Activated B cell treated with CpG ODN at 0.5 μM for 24 hours (primary cell): ENCODE data around the gene PSG6. TPM values are rescaled to one million over a fixed set of nuclear protein-coding genes. Genes with fewer than 3 reads are reported as not detected.
"Not testable (repeated sequence)": the region's sequence is repeated elsewhere in the genome, so short reads cannot be mapped to it uniquely, and the experiment has no call there.

ENCODE experiments used
- ATAC-seq: fragments of 200-7000 bp; cut with Tn5 transposase; one replicate; pipeline ENCODE4 v1.10.0; 2021; ENCODE audit warnings: low read depth, mild to moderate bottlenecking, moderate library complexity
- CTCF ChIA-PET: fragments of 350-600 bp; sonication (Branson Sonifier 250); formaldehyde crosslinking; loops from one replicate; lab custom pipeline; 2021; ENCODE audit warnings: antibody characterized with exemption; lab: Charles Lee
- POLR2A ChIA-PET: fragments of 350-600 bp; sonication (Branson Sonifier 250); formaldehyde crosslinking; loops from one replicate; lab custom pipeline; 2021; ENCODE audit warnings: antibody characterized with exemption; lab: Charles Lee
- DNase-seq: peaks from one replicate; pipeline ENCODE4 v3.0.0; 2022
- H3K27ac Mint-ChIP-seq: one replicate; pipeline ENCODE4 v1.8.0; 2020; ENCODE audit warnings: mixed read lengths
- H3K27me3 Mint-ChIP-seq: one replicate; pipeline ENCODE4 v1.8.0; 2021; ENCODE audit warnings: mixed read lengths
- H3K36me3 Mint-ChIP-seq: one replicate; pipeline ENCODE4 v1.8.0; 2021; ENCODE audit warnings: low read depth, mixed read lengths
- H3K4me1 Mint-ChIP-seq: one replicate; pipeline ENCODE4 v1.8.0; 2021; ENCODE audit warnings: mixed read lengths
- H3K4me3 Mint-ChIP-seq: one replicate; pipeline ENCODE4 v1.8.0; 2020; ENCODE audit warnings: mild to moderate bottlenecking, mixed read lengths
- H3K9me3 Mint-ChIP-seq: one replicate; pipeline ENCODE4 v1.8.0; 2020; ENCODE audit warnings: mixed read lengths
- intact Hi-C: fragments of 100-400 bp; cut with micrococcal nuclease; formaldehyde crosslinking; loops from one replicate; pipeline ENCODE4 v1.15.1; 2024
- total RNA-seq: library from RNA; stranded (reverse); gene quantifications from 2 replicates; pipeline ENCODE4 v1.2.3, GENCODE V29; 2022
- TF ChIP-seq, protein P1 (sequence below): fragments of 200-600 bp; IDR thresholded peaks from one replicate; pipeline ENCODE4 v1.8.0; 2022; ENCODE audit warnings: antibody characterized with exemption, mild to moderate bottlenecking

Gene PSG6
- total RNA-seq, 1 donor from 2014 or later = not detected

- H3K9me3 Mint-ChIP-seq = no peaks in the 10 kb centered on the region
- ChIA-PET CTCF (no interaction called here), POLR2A (no interaction called here)
- no peak for DNase-seq
- TF ChIP-seq, protein P1, sequence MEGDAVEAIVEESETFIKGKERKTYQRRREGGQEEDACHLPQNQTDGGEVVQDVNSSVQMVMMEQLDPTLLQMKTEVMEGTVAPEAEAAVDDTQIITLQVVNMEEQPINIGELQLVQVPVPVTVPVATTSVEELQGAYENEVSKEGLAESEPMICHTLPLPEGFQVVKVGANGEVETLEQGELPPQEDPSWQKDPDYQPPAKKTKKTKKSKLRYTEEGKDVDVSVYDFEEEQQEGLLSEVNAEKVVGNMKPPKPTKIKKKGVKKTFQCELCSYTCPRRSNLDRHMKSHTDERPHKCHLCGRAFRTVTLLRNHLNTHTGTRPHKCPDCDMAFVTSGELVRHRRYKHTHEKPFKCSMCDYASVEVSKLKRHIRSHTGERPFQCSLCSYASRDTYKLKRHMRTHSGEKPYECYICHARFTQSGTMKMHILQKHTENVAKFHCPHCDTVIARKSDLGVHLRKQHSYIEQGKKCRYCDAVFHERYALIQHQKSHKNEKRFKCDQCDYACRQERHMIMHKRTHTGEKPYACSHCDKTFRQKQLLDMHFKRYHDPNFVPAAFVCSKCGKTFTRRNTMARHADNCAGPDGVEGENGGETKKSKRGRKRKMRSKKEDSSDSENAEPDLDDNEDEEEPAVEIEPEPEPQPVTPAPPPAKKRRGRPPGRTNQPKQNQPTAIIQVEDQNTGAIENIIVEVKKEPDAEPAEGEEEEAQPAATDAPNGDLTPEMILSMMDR = no peak
- H3K36me3 Mint-ChIP-seq = no peaks in the 10 kb centered on the region
- no peaks in the 10 kb centered on the region for H3K4me1 Mint-ChIP-seq
- no peak for ATAC-seq
- intact Hi-C loops = no loop called here
- no peak overlapping the region for H3K4me3 Mint-ChIP-seq
- H3K27me3 Mint-ChIP-seq = no peaks in the 10 kb centered on the region
- no peak overlapping the region for H3K27ac Mint-ChIP-seq
Measured at GRCh38 chr19:42872608-42873007, 45.1 kb downstream of the PSG6 start.

DNA sequence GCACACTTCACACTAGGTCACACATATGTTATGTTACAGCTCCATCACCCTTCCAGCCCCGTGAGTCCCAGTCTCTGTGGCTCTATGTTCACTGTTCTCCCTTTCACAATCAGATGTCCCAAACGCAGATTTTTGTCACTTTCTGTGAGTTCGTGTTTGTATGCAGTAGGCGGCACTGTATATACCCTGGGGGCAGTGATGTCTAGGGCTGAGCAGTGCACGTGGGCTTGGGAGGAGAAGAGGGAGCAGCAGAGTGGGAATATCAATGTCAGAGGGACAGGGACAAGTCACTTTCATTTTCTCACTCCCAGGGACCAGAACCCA, 60.2 kb downstream of the PSG6 start:
- Mint-ChIP-seq H3K36me3 (no peaks in the 10 kb centered on the region), H3K4me1 (no peaks in the 10 kb centered on the region), H3K4me3 (no peak overlapping the region), H3K9me3 (peaks cover 2% of the 10 kb centered on the region), H3K27me3 (peaks cover 3% of the 10 kb centered on the region), H3K27ac (no peak overlapping the region)
- DNase-seq (no peak), ATAC-seq (no peak)
- TF ChIP-seq, protein P1 = no peak
- intact Hi-C loops = no loop called here
- ChIA-PET CTCF (no interaction called here), POLR2A (no interaction called here)

- H3K36me3 Mint-ChIP-seq, H3K27ac Mint-ChIP-seq, POLR2A ChIA-PET, H3K9me3 Mint-ChIP-seq, H3K4me1 Mint-ChIP-seq, intact Hi-C loops, CTCF ChIA-PET, ATAC-seq, H3K27me3 Mint-ChIP-seq, DNase-seq, H3K4me3 Mint-ChIP-seq: not testable (repeated sequence)
Measured at GRCh38 chr19:42856866-42857543, 60.7 kb downstream of the PSG6 start.

GRCh38 chr19:42854745-42855144, 62.9 kb downstream of the PSG6 start:
- intact Hi-C loops, H3K4me1 Mint-ChIP-seq, H3K27ac Mint-ChIP-seq, ATAC-seq, H3K36me3 Mint-ChIP-seq, H3K27me3 Mint-ChIP-seq, POLR2A ChIA-PET, CTCF ChIA-PET, DNase-seq, H3K9me3 Mint-ChIP-seq, H3K4me3 Mint-ChIP-seq: not testable (repeated sequence)

DNA sequence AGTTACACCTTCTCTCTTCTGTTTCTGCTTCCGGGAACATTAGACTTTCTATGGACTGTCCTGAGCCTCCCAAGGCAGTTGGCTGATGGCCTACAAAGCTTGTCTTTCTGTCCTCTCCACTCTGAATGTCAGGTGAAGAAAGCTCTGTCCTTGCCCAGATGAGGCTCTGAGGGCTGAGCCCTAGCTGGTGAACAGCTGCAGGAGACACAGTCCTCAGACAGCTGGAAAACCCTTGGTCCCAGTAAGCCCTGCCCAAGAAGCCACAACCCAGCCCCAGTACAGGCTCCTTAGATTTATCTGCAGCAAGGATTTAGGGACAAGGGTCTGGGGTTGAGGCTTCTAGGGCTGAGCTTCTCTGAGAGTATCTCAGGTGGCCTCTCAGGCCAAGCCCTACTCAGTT, 64.5 kb downstream of the PSG6 start:
- CTCF ChIA-PET, H3K9me3 Mint-ChIP-seq, ATAC-seq, H3K27ac Mint-ChIP-seq, DNase-seq, H3K36me3 Mint-ChIP-seq, H3K4me3 Mint-ChIP-seq, H3K4me1 Mint-ChIP-seq, intact Hi-C loops, H3K27me3 Mint-ChIP-seq, POLR2A ChIA-PET: not testable (repeated sequence)

- H3K4me3 Mint-ChIP-seq, intact Hi-C loops, POLR2A ChIA-PET, H3K36me3 Mint-ChIP-seq, H3K27me3 Mint-ChIP-seq, H3K4me1 Mint-ChIP-seq, H3K9me3 Mint-ChIP-seq, ATAC-seq, DNase-seq, H3K27ac Mint-ChIP-seq, CTCF ChIA-PET: not testable (repeated sequence)
Measured at GRCh38 chr19:42852821-42853220, 64.9 kb downstream of the PSG6 start.

Other genes starting within 250 kb of the PSG6 start
- not detected in 2 replicates for gene PSG3, start 177.4 kb downstream of the PSG6 start, total RNA-seq
- gene PSG8, start 152.2 kb downstream of the PSG6 start, total RNA-seq = not detected in 2 replicates
- not detected in 2 replicates for gene PSG1, start 38.2 kb downstream of the PSG6 start, total RNA-seq
- not detected in 2 replicates for gene PSG7, start 19.3 kb upstream of the PSG6 start, total RNA-seq
- not detected in 2 replicates for gene PSG11, start 108.6 kb upstream of the PSG6 start, total RNA-seq
- gene PSG2, start 164.8 kb upstream of the PSG6 start, total RNA-seq = not detected in 2 replicates